Breast epithelium (tissue), 4 donors: ENCODE results near the gene DCAF15. TPM values are rescaled to one million over a fixed set of nuclear protein-coding genes. Genes with fewer than 3 reads are reported as not detected.

Source experiments
- DNase-seq, 2 donors: peaks; one replicate each; pipeline ENCODE4 v3.0.0-alpha.2; 2019; ENCODE audit warnings: low spot score in 2 of 2
- H3K27ac ChIP-seq, 2 donors: fragments of 200-600 bp; sonication (generic) in 1 of 2; one replicate each; pipeline ENCODE4 v1.5.1; 2016 to 2019; ENCODE audit warnings: mild to moderate bottlenecking in 1 of 2
- H3K27me3 ChIP-seq, 2 donors: fragments of 200-600 bp; sonication (generic) in 1 of 2; one replicate each; pipeline versions ENCODE4 v1.5.1 to v1.6.0; 2017 to 2019; ENCODE audit warnings: control low read depth in 1 of 2, mild to moderate bottlenecking in 1 of 2
- H3K36me3 ChIP-seq: fragments of 200-600 bp; one replicate; pipeline ENCODE4 v1.5.1; 2019
- H3K4me1 ChIP-seq, 2 donors: fragments of 200-600 bp; sonication (generic); one replicate each; pipeline ENCODE4 v1.5.1; 2016 to 2019; ENCODE audit warnings: control low read depth in 1 of 2
- H3K4me3 ChIP-seq, 3 donors: fragments of 200-600 bp; sonication (generic); 1 replicate in 2 of 3; 2 replicates in 1 of 3; pipeline ENCODE4 v1.5.1; 2016 to 2019; ENCODE audit warnings: mild to moderate bottlenecking in 3 of 3, moderate library complexity in 2 of 3
- H3K9me3 ChIP-seq, 2 donors: fragments of 200-600 bp; sonication (generic) in 1 of 2; one replicate each; pipeline ENCODE4 v1.5.1; 2016 to 2019; ENCODE audit warnings: control low read depth in 1 of 2
- POLR2A ChIP-seq: fragments of 450-650 bp; IDR thresholded peaks from one replicate; pipeline ENCODE4 v1.6.1; 2016; ENCODE audit warnings: antibody characterized with exemption, mild to moderate bottlenecking, moderate library complexity
- POLR2AphosphoS5 ChIP-seq, 3 donors: sonication (generic); formaldehyde crosslinking; IDR thresholded peaks; one replicate each; pipeline ENCODE4 v1.6.1; 2017; ENCODE audit warnings: antibody characterized with exemption in 3 of 3
- intact Hi-C: fragments of 100-400 bp; cut with DNase I; formaldehyde crosslinking; loops from one replicate; pipeline ENCODE4 v1.15.1; 2023; ENCODE audit warnings: low total_unique reads
- total RNA-seq, 3 donors: library from RNA; depleted of rRNA; stranded (reverse); fragments of >200 nt; gene quantifications; one replicate each; pipeline ENCODE4 v1.1.0, GENCODE V29; 2016
- TF ChIP-seq, protein P1 (sequence below), 3 donors: fragments of 450-650 bp; IDR thresholded peaks; one replicate each; pipeline ENCODE4 v1.5.1; 2016 to 2017; ENCODE audit warnings: antibody characterized with exemption in 3 of 3, mild to moderate bottlenecking in 3 of 3, moderate library complexity in 3 of 3

DCAF15 gene
- total RNA-seq, 3 donors from 2014 or later: 13.4 to 22.7 (median 19.0) TPM

DNA sequence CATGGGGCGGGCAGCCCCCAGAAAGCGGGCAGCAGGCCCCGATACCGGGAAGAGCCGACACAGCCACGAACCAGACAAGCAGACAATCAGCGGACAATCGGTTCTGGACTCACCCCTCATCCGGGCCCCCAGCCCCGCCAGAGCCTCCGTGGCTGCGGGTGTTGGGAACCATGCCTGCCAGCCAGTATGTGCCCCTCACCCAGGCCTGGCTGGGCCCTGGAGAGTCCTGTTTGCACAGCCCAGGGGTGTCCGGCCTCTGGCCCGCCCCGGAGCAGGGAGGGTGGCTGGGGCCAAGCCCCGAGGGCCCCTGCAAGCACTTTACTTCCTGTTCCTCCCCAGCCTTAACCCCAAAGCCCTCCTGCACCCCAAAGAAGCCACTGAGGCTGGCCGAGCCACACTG is 21.9 kb upstream of the DCAF15 start:
- DNase-seq: no peak
- no peaks in the 10 kb centered on the region for H3K4me1 ChIP-seq
- no peaks in the 10 kb centered on the region for H3K27me3 ChIP-seq
- TF ChIP-seq, protein P1, sequence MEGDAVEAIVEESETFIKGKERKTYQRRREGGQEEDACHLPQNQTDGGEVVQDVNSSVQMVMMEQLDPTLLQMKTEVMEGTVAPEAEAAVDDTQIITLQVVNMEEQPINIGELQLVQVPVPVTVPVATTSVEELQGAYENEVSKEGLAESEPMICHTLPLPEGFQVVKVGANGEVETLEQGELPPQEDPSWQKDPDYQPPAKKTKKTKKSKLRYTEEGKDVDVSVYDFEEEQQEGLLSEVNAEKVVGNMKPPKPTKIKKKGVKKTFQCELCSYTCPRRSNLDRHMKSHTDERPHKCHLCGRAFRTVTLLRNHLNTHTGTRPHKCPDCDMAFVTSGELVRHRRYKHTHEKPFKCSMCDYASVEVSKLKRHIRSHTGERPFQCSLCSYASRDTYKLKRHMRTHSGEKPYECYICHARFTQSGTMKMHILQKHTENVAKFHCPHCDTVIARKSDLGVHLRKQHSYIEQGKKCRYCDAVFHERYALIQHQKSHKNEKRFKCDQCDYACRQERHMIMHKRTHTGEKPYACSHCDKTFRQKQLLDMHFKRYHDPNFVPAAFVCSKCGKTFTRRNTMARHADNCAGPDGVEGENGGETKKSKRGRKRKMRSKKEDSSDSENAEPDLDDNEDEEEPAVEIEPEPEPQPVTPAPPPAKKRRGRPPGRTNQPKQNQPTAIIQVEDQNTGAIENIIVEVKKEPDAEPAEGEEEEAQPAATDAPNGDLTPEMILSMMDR (IDR thresholded peaks at IDR 0.05): no peak
- no peak for TF ChIP-seq POLR2AphosphoS5 (IDR thresholded peaks at IDR 0.05)
- no peak for TF ChIP-seq POLR2A
- H3K9me3 ChIP-seq: no peaks in the 10 kb centered on the region
- peak overlapping the region; percentile 19 to 36 for H3K27ac ChIP-seq
- peak overlapping the region in 2 of 3 donors; percentile 35 to 47 for H3K4me3 ChIP-seq
- intact Hi-C loops: no loop called here
- H3K36me3 ChIP-seq: no peaks in the 10 kb centered on the region

DNA sequence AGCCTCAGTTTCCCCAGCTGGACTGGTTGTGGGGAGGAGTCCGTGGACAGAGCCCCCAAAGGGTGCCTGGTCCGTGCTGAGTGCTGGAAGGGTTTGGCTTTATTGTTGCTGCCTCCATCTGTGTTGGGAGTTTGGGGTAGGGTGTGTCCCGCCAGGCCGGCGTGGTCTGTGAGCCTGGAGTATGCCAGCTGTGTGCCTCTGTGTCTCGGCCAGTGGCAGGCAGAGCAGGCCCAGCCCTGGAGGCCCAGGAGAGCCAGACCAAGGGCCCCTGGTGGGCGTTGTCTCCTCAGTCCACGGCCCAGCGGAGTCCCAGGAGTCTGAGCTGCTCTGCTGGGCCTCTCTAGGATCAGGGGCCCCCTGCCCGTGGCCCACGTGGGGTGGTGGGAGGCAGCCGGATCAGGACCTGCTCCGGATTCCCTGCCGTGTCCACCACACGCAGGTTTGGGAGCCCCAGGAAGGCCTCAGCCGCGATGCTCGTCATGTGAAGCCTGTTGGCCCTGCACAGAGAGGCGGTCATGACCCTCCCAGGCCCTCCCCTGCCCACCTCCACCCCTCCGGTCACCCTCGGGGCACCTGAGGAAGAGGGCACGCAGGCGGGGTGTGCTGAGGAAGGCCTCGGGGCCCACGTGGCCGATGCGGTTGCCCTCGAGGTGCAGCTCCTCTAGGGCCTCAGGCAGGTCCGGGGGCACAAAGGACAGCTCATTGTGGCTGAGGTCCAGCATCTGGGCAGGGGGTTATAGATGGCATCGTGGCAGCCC is 20.7 kb upstream of the DCAF15 start:
- H3K4me1 ChIP-seq: no peaks in the 10 kb centered on the region
- no peak for DNase-seq
- H3K4me3 ChIP-seq: no peak overlapping the region
- H3K27me3 ChIP-seq: no peaks in the 10 kb centered on the region
- TF ChIP-seq POLR2A (no peak), POLR2AphosphoS5 (IDR thresholded peaks at IDR 0.05) (no peak)
- TF ChIP-seq, protein P1 (IDR thresholded peaks at IDR 0.05): no peak
- intact Hi-C loops: no loop called here
- H3K36me3 ChIP-seq: no peaks in the 10 kb centered on the region
- peak overlapping the region in 1 of 2 donors; percentile 38 for H3K27ac ChIP-seq
- no peaks in the 10 kb centered on the region for H3K9me3 ChIP-seq

DNA sequence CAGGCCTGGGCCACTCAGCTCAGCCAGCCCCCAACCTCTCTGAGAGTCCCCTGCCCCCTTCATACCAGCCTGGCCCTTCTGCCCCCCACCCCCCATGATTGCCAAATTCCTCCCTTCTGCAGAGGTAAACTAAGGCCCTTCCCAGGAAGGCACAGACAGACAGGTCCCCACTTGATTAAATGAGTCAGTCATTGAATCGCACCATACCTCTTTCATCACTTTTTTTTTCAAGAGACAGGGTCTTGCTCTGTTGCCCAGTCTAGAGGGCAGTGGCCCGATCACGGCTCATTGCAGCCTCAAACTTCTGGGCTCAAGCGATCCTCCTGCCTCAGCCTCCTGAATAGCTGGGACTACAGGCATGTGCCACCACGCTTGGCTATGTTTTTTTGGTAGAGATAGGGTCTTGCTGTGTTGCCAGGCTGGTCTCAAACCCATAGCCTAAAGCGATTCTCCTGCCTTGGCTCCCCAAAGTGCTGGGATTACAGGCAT is 20.1 kb upstream of the DCAF15 start:
- Histone ChIP-seq H3K36me3 (no peaks in the 10 kb centered on the region), H3K4me1 (no peaks in the 10 kb centered on the region), H3K27ac (no peak overlapping the region), H3K27me3 (no peaks in the 10 kb centered on the region), H3K9me3 (no peaks in the 10 kb centered on the region), H3K4me3 (no peak overlapping the region)
- TF ChIP-seq POLR2A: no peak
- TF ChIP-seq, protein P1 (IDR thresholded peaks at IDR 0.05): no peak
- no peak for TF ChIP-seq POLR2AphosphoS5 (IDR thresholded peaks at IDR 0.05)
- intact Hi-C loops: no loop called here
- DNase-seq: no peak

DNA sequence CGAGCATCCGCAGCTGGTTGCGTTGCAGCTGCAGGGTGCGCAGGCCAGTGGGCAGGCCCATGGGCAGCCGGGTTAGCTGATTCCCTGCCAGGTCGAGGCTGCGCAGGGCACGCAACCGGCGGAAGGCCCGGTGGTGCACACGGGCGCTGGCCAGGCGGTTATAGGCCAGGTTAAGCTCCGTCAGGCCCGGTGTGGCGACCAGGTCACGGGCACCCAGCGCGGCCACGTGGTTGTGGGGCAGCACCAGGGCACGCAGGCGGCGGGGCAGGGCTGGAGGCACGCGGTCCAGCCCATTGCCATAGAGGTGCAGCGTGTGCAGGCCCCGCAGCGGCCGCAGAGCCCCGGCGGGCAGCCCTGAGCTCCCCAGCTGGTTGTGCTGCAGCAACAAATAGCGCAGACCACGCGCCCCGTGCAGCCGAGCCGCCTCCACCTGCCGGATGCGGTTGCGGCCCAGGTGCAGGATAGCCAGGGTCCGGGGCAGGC is 19.4 kb upstream of the DCAF15 start:
- H3K4me1 ChIP-seq: no peaks in the 10 kb centered on the region
- peaks cover 0 to 5% of the 10 kb centered on the region in 2 donors for H3K27me3 ChIP-seq
- TF ChIP-seq, protein P1 (IDR thresholded peaks at IDR 0.05): no peak
- TF ChIP-seq POLR2A (no peak), POLR2AphosphoS5 (IDR thresholded peaks at IDR 0.05) (no peak)
- DNase-seq: no peak
- H3K9me3 ChIP-seq: no peaks in the 10 kb centered on the region
- H3K36me3 ChIP-seq: no peaks in the 10 kb centered on the region
- intact Hi-C loops: no loop called here
- H3K4me3 ChIP-seq: no peak overlapping the region
- H3K27ac ChIP-seq: no peak overlapping the region

DNA sequence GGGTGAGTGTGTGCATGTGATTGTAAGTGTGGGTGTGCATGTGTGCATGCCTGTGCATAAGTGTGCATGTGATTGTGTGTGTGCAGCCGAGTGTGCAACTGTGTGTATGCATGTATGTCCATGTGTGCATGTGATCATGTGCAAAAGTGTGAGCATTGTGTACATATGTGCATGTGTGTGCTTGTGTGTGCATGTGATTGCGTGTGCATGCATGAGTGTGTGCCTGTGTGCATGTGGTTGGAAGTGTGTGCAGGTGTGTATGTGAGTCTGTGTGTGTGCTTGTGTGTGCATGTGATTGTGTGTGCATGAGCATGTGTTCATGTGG is 17.6 kb upstream of the DCAF15 start:
- H3K4me1 ChIP-seq: peaks cover 0 to 4% of the 10 kb centered on the region in 2 donors
- intact Hi-C loops: no loop called here
- no peak overlapping the region for H3K27ac ChIP-seq
- no peak for DNase-seq
- TF ChIP-seq, protein P1 (IDR thresholded peaks at IDR 0.05): no peak
- TF ChIP-seq POLR2A: no peak
- no peak for TF ChIP-seq POLR2AphosphoS5 (IDR thresholded peaks at IDR 0.05)
- no peaks in the 10 kb centered on the region for H3K9me3 ChIP-seq
- peaks cover 0 to 5% of the 10 kb centered on the region in 2 donors for H3K27me3 ChIP-seq
- no peaks in the 10 kb centered on the region for H3K36me3 ChIP-seq
- H3K4me3 ChIP-seq: no peak overlapping the region
